ENCODE data around the gene PIP. TPM values are rescaled to one million over a fixed set of nuclear protein-coding genes. Genes with fewer than 3 reads are reported as not detected.
A peak's percentile ranks its signal among the peaks of the same experiment; 100 is the strongest.
"Not testable (repeated sequence)": the region's sequence is repeated elsewhere in the genome, so short reads cannot be mapped to it uniquely, and the experiment has no call there.

The PIP gene
- total and polyA plus RNA-seq, 2 experiments from 2014 or later: not detected

GRCh38 chr7:143130541-143130940 lies 1.3 kb upstream of the PIP start:
- Histone ChIP-seq H3K27me3 (no peaks in the 10 kb centered on the region), H3K9me3 (ENCODE audit: low read depth) (no peaks in the 10 kb centered on the region), H3K27ac (no peak overlapping the region), H3K4me1 (ENCODE audit: low read depth) (no peaks in the 10 kb centered on the region), H3K36me3 (no peaks in the 10 kb centered on the region), H3K4me3 (no peak overlapping the region)
- DNase-seq (ENCODE audit: low read depth in 1 of 2, low spot score in 1 of 2): no peak
- TF ChIP-seq CTCF (IDR thresholded peaks at IDR 0.05; ENCODE audit: low read depth, low read length): no peak

DNA sequence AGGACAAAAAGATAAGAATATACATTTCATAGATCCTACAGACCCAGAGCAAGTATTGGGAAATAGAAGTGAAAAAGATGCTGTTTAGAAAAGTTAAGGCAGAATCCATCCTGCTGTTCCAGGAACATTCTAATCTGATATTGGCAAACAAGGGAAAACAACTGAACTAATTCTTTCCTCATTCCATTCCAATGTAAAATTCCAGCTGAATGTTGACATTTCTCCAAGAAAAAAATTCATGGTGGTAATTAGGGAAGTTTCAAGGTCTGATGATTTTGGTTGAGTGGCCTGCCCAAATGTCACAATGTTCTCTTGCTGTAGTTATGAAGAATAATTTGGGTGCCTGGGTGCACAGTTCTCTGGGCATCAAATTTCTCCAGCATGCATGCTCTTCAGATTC lies 15.2 kb downstream of the PIP start:
- H3K27ac ChIP-seq: no peak overlapping the region
- no peak overlapping the region for H3K4me3 ChIP-seq
- no peaks in the 10 kb centered on the region for H3K27me3 ChIP-seq
- no peaks in the 10 kb centered on the region for H3K4me1 ChIP-seq (ENCODE audit: low read depth)
- H3K9me3 ChIP-seq (ENCODE audit: low read depth): no peaks in the 10 kb centered on the region
- DNase-seq (ENCODE audit: low read depth in 1 of 2, low spot score in 1 of 2): peak in 1 of 2 donors; percentile 24
- no peak for TF ChIP-seq CTCF (IDR thresholded peaks at IDR 0.05; ENCODE audit: low read depth, low read length)
- H3K36me3 ChIP-seq: no peaks in the 10 kb centered on the region

DNA sequence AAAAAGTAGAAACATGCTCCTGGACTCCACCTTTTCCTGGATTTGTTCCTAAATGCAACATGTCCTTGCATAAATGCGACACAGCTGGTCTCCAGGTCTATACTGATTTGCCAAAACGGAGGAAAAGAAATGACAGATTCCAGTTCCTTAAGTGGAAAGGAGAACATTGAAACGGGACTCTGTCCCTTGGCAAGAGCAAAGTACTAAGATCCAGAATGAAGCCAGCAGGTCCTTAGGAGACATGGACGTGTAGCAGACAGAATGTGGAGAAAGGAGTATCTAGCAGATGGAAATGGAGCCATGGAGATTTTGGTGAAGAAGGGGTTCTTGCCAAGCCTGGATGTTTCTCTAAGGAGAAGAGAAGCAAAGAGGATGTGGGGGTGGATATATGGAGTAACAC lies 16.2 kb downstream of the PIP start:
- no peaks in the 10 kb centered on the region for H3K9me3 ChIP-seq (ENCODE audit: low read depth)
- no peak overlapping the region for H3K27ac ChIP-seq
- H3K36me3 ChIP-seq: no peaks in the 10 kb centered on the region
- TF ChIP-seq CTCF (IDR thresholded peaks at IDR 0.05; ENCODE audit: low read depth, low read length): no peak
- no peaks in the 10 kb centered on the region for H3K4me1 ChIP-seq (ENCODE audit: low read depth)
- no peak overlapping the region for H3K4me3 ChIP-seq
- DNase-seq (ENCODE audit: low read depth in 1 of 2, low spot score in 1 of 2): no peak
- no peaks in the 10 kb centered on the region for H3K27me3 ChIP-seq

GRCh38 chr7:143148651-143149050 lies 16.8 kb downstream of the PIP start:
- Histone ChIP-seq H3K27ac (no peak overlapping the region), H3K9me3 (ENCODE audit: low read depth) (no peaks in the 10 kb centered on the region), H3K4me3 (no peak overlapping the region), H3K36me3 (no peaks in the 10 kb centered on the region), H3K27me3 (no peaks in the 10 kb centered on the region), H3K4me1 (ENCODE audit: low read depth) (no peaks in the 10 kb centered on the region)
- DNase-seq (ENCODE audit: low read depth in 1 of 2, low spot score in 1 of 2): no peak
- no peak for TF ChIP-seq CTCF (IDR thresholded peaks at IDR 0.05; ENCODE audit: low read depth, low read length)

DNA sequence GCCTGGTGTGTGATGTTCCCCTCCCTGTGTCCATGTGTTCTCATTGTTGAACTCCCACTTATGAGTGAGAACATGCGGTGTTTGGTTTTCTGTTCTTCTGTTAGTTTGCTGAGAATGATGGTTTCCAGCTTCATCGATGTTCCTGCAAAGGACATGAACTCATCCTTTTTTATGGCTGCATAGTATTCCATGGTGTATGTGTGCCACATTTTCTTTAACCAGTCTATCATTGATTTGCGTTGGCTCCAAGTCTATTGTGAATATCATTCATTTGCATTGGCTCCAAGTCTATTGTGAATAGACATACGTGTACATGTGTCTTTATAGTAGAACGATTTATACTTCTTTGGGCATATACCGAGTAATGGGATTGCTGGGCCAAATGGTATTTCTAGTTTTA lies 18.8 kb downstream of the PIP start:
- H3K4me3 ChIP-seq: not testable (repeated sequence)

DNA sequence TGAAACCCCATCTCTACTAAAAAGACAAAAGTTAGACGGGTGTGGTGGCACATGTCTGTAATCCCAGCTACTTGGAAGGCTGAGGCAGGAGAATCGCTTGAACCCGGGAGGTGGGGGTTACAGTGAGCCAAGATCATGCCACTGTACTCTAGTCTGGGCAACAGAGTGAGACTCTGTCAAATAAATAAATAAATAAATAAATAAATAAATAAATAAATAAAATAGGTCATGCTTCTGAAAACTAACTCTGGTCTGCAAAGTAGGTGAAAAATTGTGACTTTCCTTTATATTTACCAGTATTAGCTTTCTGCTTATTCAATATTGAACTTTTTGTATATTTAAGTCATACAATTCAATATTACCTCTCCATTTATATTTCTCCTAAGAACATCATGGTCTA lies 26.7 kb downstream of the PIP start:
- H3K4me1 ChIP-seq (ENCODE audit: low read depth); H3K4me3 ChIP-seq; H3K27me3 ChIP-seq; DNase-seq (ENCODE audit: low read depth in 1 of 2, low spot score in 1 of 2); H3K36me3 ChIP-seq; H3K9me3 ChIP-seq (ENCODE audit: low read depth); H3K27ac ChIP-seq: not testable (repeated sequence)

More for the DNA sequence above, 18.8 kb downstream of the PIP start:
- DNase-seq (ENCODE audit: low read depth in 1 of 2, low spot score in 1 of 2); H3K9me3 ChIP-seq (ENCODE audit: low read depth); H3K4me1 ChIP-seq (ENCODE audit: low read depth); H3K27me3 ChIP-seq; H3K36me3 ChIP-seq; H3K27ac ChIP-seq: not testable (repeated sequence)

DNA sequence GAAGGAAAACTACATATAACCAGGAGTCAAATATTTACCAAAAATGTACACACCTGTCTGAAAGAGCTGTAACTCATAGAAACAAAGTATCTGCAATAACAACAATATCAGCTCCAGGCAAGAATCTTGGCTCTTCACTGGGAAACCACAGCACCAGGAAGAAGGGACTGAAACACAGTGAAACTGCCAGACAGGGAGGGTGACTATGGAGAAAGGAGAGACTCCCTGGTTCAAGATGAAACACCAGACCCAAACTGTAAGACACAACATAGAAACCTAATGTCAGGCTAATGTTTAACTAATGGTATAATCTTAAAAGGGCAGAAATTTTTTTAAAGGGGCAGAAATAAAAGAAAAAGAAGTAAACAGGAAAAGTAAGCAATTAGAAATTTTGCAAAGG lies 39.8 kb downstream of the PIP start:
- no peaks in the 10 kb centered on the region for H3K36me3 ChIP-seq
- no peaks in the 10 kb centered on the region for H3K27me3 ChIP-seq
- no peaks in the 10 kb centered on the region for H3K9me3 ChIP-seq (ENCODE audit: low read depth)
- no peaks in the 10 kb centered on the region for H3K4me1 ChIP-seq (ENCODE audit: low read depth)
- H3K4me3 ChIP-seq: no peak overlapping the region
- DNase-seq (ENCODE audit: low read depth in 1 of 2, low spot score in 1 of 2): no peak
- H3K27ac ChIP-seq: no peak overlapping the region
- TF ChIP-seq CTCF (IDR thresholded peaks at IDR 0.05; ENCODE audit: low read depth, low read length): no peak
